HCT116 (cell line): ENCODE data around the gene PRKCZ.

Source experiments
- CEBPB ChIP-seq: IDR thresholded peaks from 2 replicates; pipeline ENCODE4 v1.6.1; 2012; ENCODE audit warnings: low read depth
- EGR1 ChIP-seq: IDR thresholded peaks from 2 replicates; pipeline ENCODE4 v1.6.1; 2012; ENCODE audit warnings: low read depth
- ELF1 ChIP-seq: IDR thresholded peaks from 2 replicates; pipeline ENCODE4 v1.6.1; 2012; ENCODE audit warnings: low read depth, borderline replicate concordance
- EZH2 ChIP-seq: fragments of 200-600 bp; sonication (generic); IDR thresholded peaks from 2 replicates; pipeline ENCODE4 v1.6.1; 2017; ENCODE audit warnings: antibody characterized with exemption, mixed run types
- EZH2phosphoT487 ChIP-seq: fragments of 200-600 bp; IDR thresholded peaks from 2 replicates; pipeline ENCODE4 v1.6.1; 2018; ENCODE audit warnings: antibody characterized with exemption, borderline replicate concordance
- JUND ChIP-seq: IDR thresholded peaks from 2 replicates; pipeline ENCODE4 v1.6.1; 2012
- POLR2A ChIP-seq: IDR thresholded peaks from 2 replicates; pipeline ENCODE4 v1.7.0; 2011; ENCODE audit warnings: borderline replicate concordance; ENCODE audit not compliant: insufficient read depth, insufficient read length; ENCODE audit errors: extremely low read depth
- POLR2AphosphoS5 ChIP-seq: IDR thresholded peaks from 2 replicates; pipeline ENCODE4 v1.6.1; 2011; ENCODE audit warnings: mild to moderate bottlenecking, low read depth, low read length, moderate library complexity
- SP1 ChIP-seq: IDR thresholded peaks from 2 replicates; pipeline ENCODE4 v1.6.1; 2012; ENCODE audit warnings: low read depth
- ZNF274 ChIP-seq: fragments of 200-500 bp; sonication (Bioruptor generic); IDR thresholded peaks from 2 replicates; pipeline ENCODE4 v1.6.1; 2014; ENCODE audit warnings: mild to moderate bottlenecking, low read depth, low read length, inconsistent platforms
- TF ChIP-seq, protein P1 (sequence below), 3 experiments: fragments of 200-600 bp in 1 of 3; sonication (generic) in 1 of 3; IDR thresholded peaks in 2 of 3; conservative IDR thresholded peaks in 1 of 3; 2 replicates each; pipeline ENCODE4 v1.5.1; 2012 to 2017; ENCODE audit warnings: low read depth in 2 of 3, low read length in 2 of 3, antibody characterized with exemption in 1 of 3, borderline replicate concordance in 1 of 3, control low read depth in 1 of 3, mild to moderate bottlenecking in 1 of 3, mixed read lengths in 1 of 3, mixed run types in 1 of 3, moderate library complexity in 1 of 3; ENCODE audit not compliant: insufficient read depth in 1 of 3

DNA sequence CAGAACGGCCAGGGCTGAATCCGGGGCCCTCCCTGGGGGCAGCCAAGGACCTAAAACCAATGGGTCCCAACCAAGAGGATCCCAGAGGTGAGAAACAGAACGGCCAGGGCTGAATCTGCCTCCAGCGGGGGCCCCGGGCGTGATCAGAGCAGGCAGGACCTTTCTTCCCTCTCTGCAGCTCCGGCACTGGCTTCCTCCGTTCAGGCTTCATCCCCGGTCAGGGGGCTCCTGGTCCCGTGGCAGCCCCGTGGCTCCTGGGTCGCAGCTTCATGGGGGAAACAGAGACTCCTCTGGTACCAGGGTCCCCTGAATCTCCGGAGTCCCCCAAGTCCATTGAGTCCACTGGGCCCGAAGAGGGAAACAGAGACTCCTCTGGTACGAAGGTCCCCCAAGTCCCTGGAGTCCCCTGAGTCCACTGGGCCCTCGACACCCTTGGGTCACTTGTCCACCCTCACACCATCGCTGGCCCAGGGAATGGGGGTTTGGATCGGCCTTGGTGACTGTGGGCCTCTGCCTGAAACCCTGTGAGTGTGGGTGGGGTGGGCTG, 60.1 kb downstream of the PRKCZ start:
- TF ChIP-seq, protein P1, sequence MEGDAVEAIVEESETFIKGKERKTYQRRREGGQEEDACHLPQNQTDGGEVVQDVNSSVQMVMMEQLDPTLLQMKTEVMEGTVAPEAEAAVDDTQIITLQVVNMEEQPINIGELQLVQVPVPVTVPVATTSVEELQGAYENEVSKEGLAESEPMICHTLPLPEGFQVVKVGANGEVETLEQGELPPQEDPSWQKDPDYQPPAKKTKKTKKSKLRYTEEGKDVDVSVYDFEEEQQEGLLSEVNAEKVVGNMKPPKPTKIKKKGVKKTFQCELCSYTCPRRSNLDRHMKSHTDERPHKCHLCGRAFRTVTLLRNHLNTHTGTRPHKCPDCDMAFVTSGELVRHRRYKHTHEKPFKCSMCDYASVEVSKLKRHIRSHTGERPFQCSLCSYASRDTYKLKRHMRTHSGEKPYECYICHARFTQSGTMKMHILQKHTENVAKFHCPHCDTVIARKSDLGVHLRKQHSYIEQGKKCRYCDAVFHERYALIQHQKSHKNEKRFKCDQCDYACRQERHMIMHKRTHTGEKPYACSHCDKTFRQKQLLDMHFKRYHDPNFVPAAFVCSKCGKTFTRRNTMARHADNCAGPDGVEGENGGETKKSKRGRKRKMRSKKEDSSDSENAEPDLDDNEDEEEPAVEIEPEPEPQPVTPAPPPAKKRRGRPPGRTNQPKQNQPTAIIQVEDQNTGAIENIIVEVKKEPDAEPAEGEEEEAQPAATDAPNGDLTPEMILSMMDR (IDR thresholded peaks at IDR 0.05 in 2 of 3, conservative IDR thresholded peaks at IDR 0.05 in 1 of 3; ENCODE audit: borderline replicate concordance in 1 of 3, insufficient read depth in 1 of 3, low read depth in 2 of 3, low read length in 2 of 3) = no peak
- TF ChIP-seq EZH2phosphoT487 = no peak
- TF ChIP-seq POLR2AphosphoS5 = no peak
- TF ChIP-seq POLR2A = no peak
- TF ChIP-seq EZH2 = no peak
- no peak for TF ChIP-seq ZNF274
- no peak for TF ChIP-seq EGR1
- no peak for TF ChIP-seq JUND
- no peak for TF ChIP-seq ELF1
- no peak for TF ChIP-seq SP1
- TF ChIP-seq CEBPB = no peak
